GM12892 (cell line): Measurements from ENCODE around the gene DENND5B.

Experiments
- POLR2A ChIP-seq: IDR thresholded peaks from 2 replicates; pipeline ENCODE4 v1.6.1; 2011; ENCODE audit warnings: low read depth, low read length, control low read depth
- POLR2AphosphoS5 ChIP-seq: IDR thresholded peaks from 2 replicates; pipeline ENCODE4 v1.6.1; 2011; ENCODE audit warnings: low read depth, low read length, control low read depth
- TAF1 ChIP-seq: IDR thresholded peaks from 2 replicates; pipeline ENCODE4 v1.6.1; 2011; ENCODE audit warnings: low read depth, mild to moderate bottlenecking, control low read depth, low read length, borderline replicate concordance

GRCh38 chr12:31412292-31412801 lies 178.6 kb downstream of the DENND5B start:
- TF ChIP-seq TAF1 (no peak), POLR2A (no peak), POLR2AphosphoS5 (no peak)
